Inflammatory macrophage treated with lipopolysaccharide for 1 hour (primary cell): ENCODE results near the gene NID1.
"Not testable (repeated sequence)": the region's sequence is repeated elsewhere in the genome, so short reads cannot be mapped to it uniquely, and the experiment has no call there.

Experiments
- DNase-seq, 2 donors: peaks; one replicate each; pipeline ENCODE4 v3.0.0-alpha.2; 2020 to 2022

NID1 gene

GRCh38 chr1:236095705-236096520 lies 31.0 kb upstream of the NID1 start:
- no peak for DNase-seq

GRCh38 chr1:236092899-236093298 lies 28.0 kb upstream of the NID1 start:
- no peak for DNase-seq

GRCh38 chr1:236091933-236092318 lies 27.0 kb upstream of the NID1 start:
- DNase-seq = no peak

DNA sequence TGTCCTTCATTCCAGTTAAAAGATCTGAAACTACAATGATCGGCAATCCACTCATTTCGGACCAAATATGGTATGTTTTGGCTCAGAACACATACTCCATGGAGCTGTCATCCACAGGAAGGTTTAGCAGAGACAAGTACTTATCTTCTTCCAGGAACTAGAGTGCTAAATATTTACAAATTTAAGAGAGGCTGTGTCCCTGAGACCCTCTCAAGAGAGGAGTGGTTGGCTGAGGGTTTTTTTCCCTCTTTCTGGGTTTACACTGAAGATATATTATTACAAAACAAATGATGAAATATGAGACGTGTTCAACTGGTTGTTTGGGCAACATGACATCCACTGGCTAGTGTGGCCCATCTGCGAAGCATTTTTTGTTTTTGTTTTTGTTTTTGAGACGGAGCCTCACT lies 25.9 kb upstream of the NID1 start:
- DNase-seq = no peak

- no peak for DNase-seq
Measured at GRCh38 chr1:236089046-236089773, 24.3 kb upstream of the NID1 start.

DNA sequence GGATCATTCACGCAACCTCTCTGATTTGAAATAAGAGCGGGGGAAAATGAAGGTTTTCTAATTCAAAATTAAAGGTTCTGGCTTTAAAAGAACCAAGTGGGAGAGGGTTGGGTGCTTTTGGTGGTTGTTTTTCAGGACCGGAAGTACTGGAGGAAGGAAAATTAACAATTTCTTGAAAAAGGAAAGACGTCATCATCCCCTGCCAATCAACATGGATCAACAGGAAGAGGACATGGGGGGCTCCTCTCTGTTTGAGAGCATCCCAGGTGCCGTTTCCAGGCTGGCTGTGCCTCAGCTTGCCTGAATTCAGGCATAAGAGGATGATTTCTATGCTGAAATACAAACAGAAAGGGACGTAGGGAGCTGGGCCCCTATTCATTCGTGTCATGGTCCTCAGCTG lies 21.6 kb upstream of the NID1 start:
- DNase-seq = no peak

- DNase-seq = no peak
Measured at GRCh38 chr1:236085545-236086159, 20.8 kb upstream of the NID1 start.

DNA sequence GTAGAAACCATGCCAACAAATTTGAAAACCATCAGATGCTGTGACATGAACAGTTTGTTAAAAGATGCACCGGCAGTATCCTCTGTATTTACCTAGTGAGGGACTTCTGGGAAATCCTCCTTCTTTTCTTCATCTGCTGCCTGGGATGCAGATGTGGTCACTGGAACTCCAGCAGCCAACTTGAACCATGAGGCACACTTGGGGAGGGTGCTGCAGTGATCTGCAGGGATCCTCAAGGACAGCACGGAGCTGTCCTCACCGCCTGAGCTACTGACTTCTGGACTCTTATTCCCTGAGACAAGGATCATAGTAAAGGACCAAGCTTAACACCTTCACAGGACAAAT lies 19.5 kb upstream of the NID1 start:
- no peak for DNase-seq

- no peak for DNase-seq
Measured at GRCh38 chr1:236083650-236084385, 18.9 kb upstream of the NID1 start.

- no peak for DNase-seq
Measured at GRCh38 chr1:236082526-236082925, 17.6 kb upstream of the NID1 start.

DNA sequence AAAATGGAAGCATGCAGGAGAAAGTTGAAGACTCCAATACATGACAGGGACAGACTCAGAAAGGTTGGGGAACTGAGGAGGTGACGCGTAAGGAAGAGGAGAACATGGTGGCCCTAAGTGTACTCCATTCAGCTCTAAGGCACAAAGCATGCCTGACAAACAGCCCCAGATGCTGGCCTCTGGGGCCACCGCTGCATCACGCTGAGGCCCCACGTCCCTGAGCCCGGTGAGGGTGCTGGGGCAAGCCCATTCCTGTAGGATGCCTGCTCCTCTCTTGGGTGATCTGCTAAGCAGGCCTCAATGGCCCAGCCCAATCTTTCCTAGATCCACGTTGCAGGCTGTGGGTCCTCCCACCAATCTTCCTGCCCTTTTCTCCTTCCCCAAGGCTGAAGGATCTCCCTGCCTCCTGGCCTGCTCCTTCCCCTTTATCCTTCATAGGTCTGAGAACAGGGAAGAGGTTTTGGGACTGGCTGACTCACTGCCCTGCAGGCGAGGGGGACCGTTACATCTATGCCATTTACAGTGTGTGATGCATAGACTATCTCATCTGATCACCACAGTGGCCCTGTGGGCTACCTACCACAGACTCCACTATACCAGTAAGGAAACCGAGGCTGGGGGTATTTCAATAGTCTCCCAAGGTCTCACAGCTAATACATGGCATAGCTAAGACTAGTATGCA lies 16.8 kb upstream of the NID1 start:
- DNase-seq = peak in 1 of 2 donors; percentile 11

DNA sequence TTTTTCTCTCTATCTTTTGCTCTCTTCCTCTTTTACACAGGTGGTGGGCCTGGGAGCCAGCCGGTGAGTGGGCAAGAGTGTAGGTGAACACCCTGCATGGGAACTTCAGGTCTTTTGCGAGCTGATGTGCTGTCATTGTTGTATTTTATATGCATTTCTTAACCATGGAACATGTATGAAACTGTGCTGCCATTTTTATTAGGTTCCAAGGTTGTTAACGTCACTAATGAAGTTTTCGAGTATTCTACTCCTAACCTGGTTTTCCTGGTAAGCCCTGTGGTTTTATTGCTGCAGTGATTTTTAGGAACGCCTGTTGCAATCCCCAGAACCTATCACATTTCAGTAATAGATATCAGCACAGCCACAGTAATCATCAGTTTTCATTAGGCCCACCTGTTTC lies 14.8 kb upstream of the NID1 start:
- no peak for DNase-seq

- no peak for DNase-seq
Measured at GRCh38 chr1:236078993-236079392, 14.1 kb upstream of the NID1 start.

- DNase-seq = not testable (repeated sequence)
Measured at GRCh38 chr1:236078077-236078476, 13.2 kb upstream of the NID1 start.

DNA sequence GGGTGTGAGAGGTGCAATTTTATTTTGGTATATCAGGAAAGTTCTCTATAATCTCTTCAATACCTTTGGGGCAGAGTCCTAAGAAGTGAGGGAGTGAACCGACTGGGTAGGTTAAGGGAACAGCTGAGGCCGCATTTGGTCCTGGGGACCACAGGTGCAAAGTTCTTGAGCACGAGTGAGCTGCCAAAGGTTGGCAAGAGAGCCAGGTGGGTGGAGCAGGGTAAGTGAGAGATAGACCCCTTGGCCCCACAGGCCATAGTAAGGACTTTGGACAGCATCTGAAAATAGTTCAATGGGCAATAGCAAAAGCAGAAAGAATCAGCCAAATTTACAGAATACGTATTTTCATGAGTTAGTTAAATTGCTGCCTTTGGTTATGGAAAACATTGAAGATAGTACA lies 11.0 kb upstream of the NID1 start:
- no peak for DNase-seq

DNA sequence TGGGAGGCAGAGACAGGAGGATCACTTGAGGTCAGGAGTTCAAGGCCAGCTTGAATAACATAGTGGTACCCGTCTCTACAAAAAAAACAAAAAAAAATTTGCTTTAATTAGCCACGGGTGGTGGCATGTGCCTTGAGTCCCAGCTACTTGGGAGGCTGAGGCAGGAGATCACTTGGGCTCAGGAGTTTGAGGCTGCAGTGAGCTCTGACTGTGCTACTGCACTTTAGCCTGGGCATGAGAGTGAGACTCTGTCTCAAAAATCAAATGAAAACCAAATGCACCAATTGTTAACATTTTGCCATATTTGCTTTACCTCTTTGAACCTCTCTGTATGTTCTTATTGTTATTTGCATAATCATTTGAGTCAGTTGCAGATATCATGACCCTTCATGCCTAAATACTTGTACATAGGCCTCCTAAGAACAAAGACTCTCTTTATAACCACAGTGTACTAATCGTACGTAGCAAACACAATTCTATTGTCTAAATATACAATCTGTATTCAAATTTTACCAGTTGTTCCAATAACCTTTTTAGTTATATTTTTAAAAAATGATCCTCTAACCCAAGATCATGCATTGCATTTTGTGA lies 8.5 kb upstream of the NID1 start:
- no peak for DNase-seq

- no peak for DNase-seq
Measured at GRCh38 chr1:236072001-236072400, 7.1 kb upstream of the NID1 start.

- DNase-seq = no peak
Measured at GRCh38 chr1:236070753-236071152, 5.9 kb upstream of the NID1 start.

DNA sequence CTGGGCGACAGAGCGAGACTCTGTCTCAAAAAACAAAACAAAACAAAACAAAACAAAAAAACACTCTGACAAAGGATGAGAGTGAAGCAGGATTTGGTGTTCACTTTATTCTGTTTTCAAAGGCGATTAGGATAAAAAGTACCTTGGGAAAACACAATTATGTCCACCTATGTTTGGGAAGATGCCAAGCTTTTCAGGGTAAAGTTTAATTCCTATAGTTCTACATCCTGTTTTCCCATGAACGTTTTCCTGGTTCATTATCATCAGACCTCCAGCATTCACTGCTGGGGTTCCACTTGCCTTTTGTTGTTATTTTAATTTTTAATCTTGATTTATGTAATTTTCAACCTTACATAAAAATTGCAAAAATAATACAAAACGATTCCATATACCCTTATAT lies 4.9 kb upstream of the NID1 start:
- no peak for DNase-seq

GRCh38 chr1:236067854-236068454 lies 3.1 kb upstream of the NID1 start:
- DNase-seq = no peak

DNA sequence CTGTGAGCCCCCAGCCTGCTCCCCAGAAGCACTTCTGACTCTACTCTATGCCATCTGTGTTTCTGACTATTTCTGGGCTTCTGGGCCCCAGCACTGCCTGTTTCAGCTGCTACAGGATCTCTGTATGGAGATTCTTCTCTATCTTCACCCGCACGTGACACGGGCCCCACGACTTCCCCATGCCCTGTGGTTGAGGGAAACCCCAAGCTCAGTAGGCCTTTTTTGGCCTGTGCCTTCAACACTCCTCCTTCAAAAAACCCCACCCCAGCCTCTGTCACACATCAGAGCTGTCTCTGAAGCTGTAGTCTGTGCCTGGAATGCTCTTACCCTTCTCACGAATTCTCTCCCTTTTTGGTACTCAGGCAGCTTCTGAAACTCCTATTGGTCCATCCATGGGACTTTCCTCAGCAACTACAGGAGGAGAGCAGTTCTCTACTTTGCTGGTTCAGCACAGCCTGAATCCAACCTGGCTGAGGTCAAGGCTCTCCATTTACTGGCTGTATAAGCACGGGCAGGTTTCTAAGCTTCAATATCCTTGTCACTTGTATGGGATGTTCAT lies 2.0 kb upstream of the NID1 start:
- peak; percentile 94 to 96 for DNase-seq

DNA sequence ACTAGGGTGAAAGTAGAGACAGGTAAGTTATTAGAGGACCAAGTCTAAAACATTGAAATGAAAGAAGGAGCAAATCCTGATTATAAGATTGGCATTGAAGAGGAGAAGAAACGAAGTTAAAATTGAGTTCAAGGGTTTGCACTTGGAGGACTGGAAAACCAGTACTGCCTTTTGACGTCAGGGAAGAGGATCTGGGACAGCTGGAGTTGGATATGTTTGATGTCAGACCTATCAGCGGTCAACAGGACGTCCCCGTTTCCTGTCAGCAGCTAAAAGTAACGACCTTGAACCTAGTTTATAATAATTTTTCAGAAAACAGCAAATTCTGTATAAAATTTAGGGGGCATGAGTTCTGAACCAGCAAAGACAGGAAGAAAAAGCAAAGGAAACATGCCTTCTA lies 1.2 kb upstream of the NID1 start:
- no peak for DNase-seq
